LNCaP clone FGC (cell line): Measurements from ENCODE around the gene PPP1R13L.

ENCODE experiments used
- DNase-seq: peaks from one replicate; pipeline ENCODE4 v3.0.0-alpha.2; 2011; ENCODE audit warnings: low read depth
- H3K4me3 ChIP-seq: 2 replicates; pipeline ENCODE4 v1.5.1; 2011; ENCODE audit warnings: mild to moderate bottlenecking, low read depth, low read length, control low read depth
- CTCF ChIP-seq: IDR thresholded peaks from 2 replicates; pipeline ENCODE4 v1.5.1; 2012; ENCODE audit warnings: mild to moderate bottlenecking; ENCODE audit not compliant: control insufficient read depth, insufficient read depth; ENCODE audit errors: extremely low read depth

PPP1R13L gene

GRCh38 chr19:45333609-45334303, 71.1 kb downstream of the PPP1R13L start:
- no peak overlapping the region for H3K4me3 ChIP-seq
- no peak for TF ChIP-seq CTCF
- DNase-seq = no peak

GRCh38 chr19:45331411-45331810, 73.5 kb downstream of the PPP1R13L start:
- TF ChIP-seq CTCF = no peak
- no peak for DNase-seq
- no peak overlapping the region for H3K4me3 ChIP-seq
